Endothelial cell (in vitro differentiated cells): Measurements from ENCODE around the gene EDIL3. TPM values are rescaled to one million over a fixed set of nuclear protein-coding genes. Genes with fewer than 3 reads are reported as not detected.

Source experiments
- DNase-seq: peaks from one replicate; pipeline ENCODE4 v3.0.0; 2021; ENCODE audit warnings: low spot score
- H3K27ac Mint-ChIP-seq: one replicate; pipeline ENCODE4 v1.8.0; 2021; ENCODE audit warnings: mixed read lengths, inconsistent platforms; ENCODE audit not compliant: unreplicated experiment
- H3K27me3 Mint-ChIP-seq: one replicate; pipeline ENCODE4 v1.8.0; 2021; ENCODE audit warnings: mild to moderate bottlenecking, moderate library complexity, mixed read lengths, inconsistent platforms; ENCODE audit not compliant: unreplicated experiment
- H3K36me3 Mint-ChIP-seq: one replicate; pipeline ENCODE4 v1.8.0; 2021; ENCODE audit warnings: mild to moderate bottlenecking, low read depth, mixed read lengths, inconsistent platforms; ENCODE audit not compliant: unreplicated experiment
- H3K4me1 Mint-ChIP-seq: one replicate; pipeline ENCODE4 v1.8.0; 2021; ENCODE audit warnings: mild to moderate bottlenecking, mixed read lengths, inconsistent platforms; ENCODE audit not compliant: unreplicated experiment
- H3K4me3 Mint-ChIP-seq: one replicate; pipeline ENCODE4 v1.8.0; 2021; ENCODE audit warnings: mild to moderate bottlenecking, mixed read lengths, inconsistent platforms; ENCODE audit not compliant: unreplicated experiment
- H3K9me3 Mint-ChIP-seq: one replicate; pipeline ENCODE4 v1.8.0; 2021; ENCODE audit warnings: mixed read lengths, inconsistent platforms; ENCODE audit not compliant: unreplicated experiment
- total RNA-seq: library from RNA; stranded (reverse); fragmentation: NEBNext Ultra II Directional; extraction: Animal tissue kit (Norgen Biotek cat#: 25700); gene quantifications from one replicate; pipeline ENCODE4 v1.2.1, GENCODE V29; 2021; ENCODE audit not compliant: unreplicated experiment
- TF ChIP-seq, protein P1 (sequence below): fragments of 200-600 bp; sonication (generic); IDR thresholded peaks from one replicate; pipeline ENCODE4 v1.5.0; 2021; ENCODE audit warnings: antibody characterized with exemption; ENCODE audit not compliant: unreplicated experiment

Gene EDIL3
- total RNA-seq, 1 donor from 2014 or later = 74.6 TPM

GRCh38 chr5:84372066-84372695, 12.5 kb downstream of the EDIL3 start:
- Mint-ChIP-seq H3K27ac (no peak overlapping the region), H3K36me3 (no peaks in the 10 kb centered on the region), H3K27me3 (peaks cover 1% of the 10 kb centered on the region), H3K9me3 (no peaks in the 10 kb centered on the region), H3K4me3 (no peak overlapping the region), H3K4me1 (no peaks in the 10 kb centered on the region)
- TF ChIP-seq, protein P1, sequence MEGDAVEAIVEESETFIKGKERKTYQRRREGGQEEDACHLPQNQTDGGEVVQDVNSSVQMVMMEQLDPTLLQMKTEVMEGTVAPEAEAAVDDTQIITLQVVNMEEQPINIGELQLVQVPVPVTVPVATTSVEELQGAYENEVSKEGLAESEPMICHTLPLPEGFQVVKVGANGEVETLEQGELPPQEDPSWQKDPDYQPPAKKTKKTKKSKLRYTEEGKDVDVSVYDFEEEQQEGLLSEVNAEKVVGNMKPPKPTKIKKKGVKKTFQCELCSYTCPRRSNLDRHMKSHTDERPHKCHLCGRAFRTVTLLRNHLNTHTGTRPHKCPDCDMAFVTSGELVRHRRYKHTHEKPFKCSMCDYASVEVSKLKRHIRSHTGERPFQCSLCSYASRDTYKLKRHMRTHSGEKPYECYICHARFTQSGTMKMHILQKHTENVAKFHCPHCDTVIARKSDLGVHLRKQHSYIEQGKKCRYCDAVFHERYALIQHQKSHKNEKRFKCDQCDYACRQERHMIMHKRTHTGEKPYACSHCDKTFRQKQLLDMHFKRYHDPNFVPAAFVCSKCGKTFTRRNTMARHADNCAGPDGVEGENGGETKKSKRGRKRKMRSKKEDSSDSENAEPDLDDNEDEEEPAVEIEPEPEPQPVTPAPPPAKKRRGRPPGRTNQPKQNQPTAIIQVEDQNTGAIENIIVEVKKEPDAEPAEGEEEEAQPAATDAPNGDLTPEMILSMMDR = no peak
- DNase-seq = no peak

- H3K4me1 Mint-ChIP-seq = no peaks in the 10 kb centered on the region
- TF ChIP-seq, protein P1 = no peak
- H3K9me3 Mint-ChIP-seq = no peaks in the 10 kb centered on the region
- H3K27ac Mint-ChIP-seq = no peak overlapping the region
- H3K36me3 Mint-ChIP-seq = no peaks in the 10 kb centered on the region
- H3K27me3 Mint-ChIP-seq = peaks cover 1% of the 10 kb centered on the region
- DNase-seq = no peak
- no peak overlapping the region for H3K4me3 Mint-ChIP-seq
These were observed 14.5 kb downstream of the EDIL3 start for GRCh38 chr5:84370176-84370575.

DNA sequence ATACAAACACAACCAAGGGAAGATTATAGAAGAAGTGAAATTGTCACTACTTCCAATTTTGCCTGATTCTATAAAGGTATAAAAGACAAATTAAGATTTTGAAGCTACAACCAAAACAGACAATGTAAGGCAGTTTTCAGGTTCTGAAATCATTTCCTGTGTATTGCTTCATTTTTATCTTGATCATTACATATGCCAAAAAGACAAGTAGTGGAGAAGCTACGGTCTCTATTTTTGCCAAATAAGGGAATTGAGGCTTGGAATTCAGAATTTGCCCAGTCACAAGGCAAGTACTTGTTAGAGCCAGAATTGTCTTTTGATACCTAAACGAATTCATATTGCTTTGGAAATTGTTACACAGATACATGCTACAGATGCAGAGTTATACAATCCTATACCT, 20.6 kb downstream of the EDIL3 start:
- Mint-ChIP-seq H3K9me3 (no peaks in the 10 kb centered on the region), H3K4me1 (no peaks in the 10 kb centered on the region), H3K27me3 (peaks cover 1% of the 10 kb centered on the region), H3K4me3 (no peak overlapping the region), H3K36me3 (no peaks in the 10 kb centered on the region), H3K27ac (no peak overlapping the region)
- no peak for DNase-seq
- TF ChIP-seq, protein P1 = no peak

- Mint-ChIP-seq H3K4me1 (no peaks in the 10 kb centered on the region), H3K27ac (no peak overlapping the region), H3K36me3 (peaks cover under 1% of the 10 kb centered on the region), H3K4me3 (no peak overlapping the region), H3K9me3 (no peaks in the 10 kb centered on the region), H3K27me3 (no peaks in the 10 kb centered on the region)
- DNase-seq = no peak
- TF ChIP-seq, protein P1 = no peak
These were observed 22.5 kb downstream of the EDIL3 start for GRCh38 chr5:84362061-84362720.

DNA sequence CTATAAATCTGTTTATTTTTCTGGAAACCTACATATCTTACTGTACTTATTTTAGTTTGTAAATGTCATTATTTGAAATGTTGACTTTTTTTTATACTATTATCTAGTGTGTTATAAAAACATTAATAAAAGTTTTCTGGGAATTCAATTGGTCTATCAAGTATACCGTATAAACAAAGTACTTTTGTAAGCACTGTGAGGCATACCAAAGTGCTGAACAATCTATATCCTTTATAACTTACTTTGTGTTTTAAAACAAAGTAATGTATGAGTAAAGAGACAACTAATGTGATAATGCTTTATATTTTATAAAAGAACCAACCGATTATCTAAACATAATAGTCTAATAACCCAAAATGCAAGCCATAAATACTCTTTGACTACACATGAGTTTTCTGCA, 23.1 kb downstream of the EDIL3 start:
- Mint-ChIP-seq H3K36me3 (peaks cover 6% of the 10 kb centered on the region), H3K27me3 (no peaks in the 10 kb centered on the region)
- no peak for DNase-seq

More for the DNA sequence above, 23.1 kb downstream of the EDIL3 start:
- no peak overlapping the region for H3K4me3 Mint-ChIP-seq
- no peak overlapping the region for H3K27ac Mint-ChIP-seq
- TF ChIP-seq, protein P1 = no peak
- H3K4me1 Mint-ChIP-seq = no peaks in the 10 kb centered on the region
- no peaks in the 10 kb centered on the region for H3K9me3 Mint-ChIP-seq
